A549 (cell line): ENCODE results near the gene SPDYC.

ENCODE experiments used
- CTCF ChIP-seq: fragments of >200 bp; sonication (Bioruptor Twin); formaldehyde crosslinking; IDR thresholded peaks from 3 replicates; pipeline ENCODE4 v1.5.1; 2016
- EP300 ChIP-seq, 2 experiments: fragments of >200 bp; sonication (Bioruptor Twin); formaldehyde crosslinking; IDR thresholded peaks; 2 replicates in 1 of 2; 3 replicates in 1 of 2; pipeline ENCODE4 v1.6.1; 2016 to 2017

GRCh38 chr11:65120831-65121230, 49.2 kb upstream of the SPDYC start:
- TF ChIP-seq CTCF: no peak
- no peak for TF ChIP-seq EP300 (IDR thresholded peaks at IDR 0.05)
